ENCODE results near the gene POU2F3. TPM values are rescaled to one million over a fixed set of nuclear protein-coding genes. Genes with fewer than 3 reads are reported as not detected.

Gene POU2F3
- total RNA-seq, 1 donor from 2014 or later = not detected

DNA sequence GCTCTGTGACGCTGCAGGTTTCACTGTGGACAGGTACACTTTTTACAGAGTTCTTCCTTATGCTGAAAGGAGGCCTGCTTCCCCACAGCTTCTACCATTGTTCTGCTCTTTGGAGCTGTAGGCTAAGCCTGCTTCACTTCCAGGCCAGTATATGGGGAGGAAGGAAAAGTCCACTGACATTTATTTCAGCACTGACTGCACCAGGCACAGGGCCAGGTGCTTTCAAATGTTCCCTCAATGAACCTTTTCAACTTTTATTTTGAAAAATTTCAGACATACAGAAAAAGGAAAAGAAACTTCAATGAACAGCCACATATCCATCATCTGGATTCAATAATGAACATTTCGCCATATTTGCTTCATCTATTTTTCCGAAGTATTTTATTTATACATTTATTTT is 22.0 kb downstream of the POU2F3 start:
- TF ChIP-seq, protein P1, sequence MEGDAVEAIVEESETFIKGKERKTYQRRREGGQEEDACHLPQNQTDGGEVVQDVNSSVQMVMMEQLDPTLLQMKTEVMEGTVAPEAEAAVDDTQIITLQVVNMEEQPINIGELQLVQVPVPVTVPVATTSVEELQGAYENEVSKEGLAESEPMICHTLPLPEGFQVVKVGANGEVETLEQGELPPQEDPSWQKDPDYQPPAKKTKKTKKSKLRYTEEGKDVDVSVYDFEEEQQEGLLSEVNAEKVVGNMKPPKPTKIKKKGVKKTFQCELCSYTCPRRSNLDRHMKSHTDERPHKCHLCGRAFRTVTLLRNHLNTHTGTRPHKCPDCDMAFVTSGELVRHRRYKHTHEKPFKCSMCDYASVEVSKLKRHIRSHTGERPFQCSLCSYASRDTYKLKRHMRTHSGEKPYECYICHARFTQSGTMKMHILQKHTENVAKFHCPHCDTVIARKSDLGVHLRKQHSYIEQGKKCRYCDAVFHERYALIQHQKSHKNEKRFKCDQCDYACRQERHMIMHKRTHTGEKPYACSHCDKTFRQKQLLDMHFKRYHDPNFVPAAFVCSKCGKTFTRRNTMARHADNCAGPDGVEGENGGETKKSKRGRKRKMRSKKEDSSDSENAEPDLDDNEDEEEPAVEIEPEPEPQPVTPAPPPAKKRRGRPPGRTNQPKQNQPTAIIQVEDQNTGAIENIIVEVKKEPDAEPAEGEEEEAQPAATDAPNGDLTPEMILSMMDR (IDR thresholded peaks at IDR 0.05) = no peak
- H3K9me3 Mint-ChIP-seq (ENCODE audit: unreplicated experiment) = no peaks in the 10 kb centered on the region
- no peaks in the 10 kb centered on the region for H3K4me1 Mint-ChIP-seq (ENCODE audit: unreplicated experiment)
- H3K27me3 Mint-ChIP-seq (ENCODE audit: unreplicated experiment) = peaks cover 78% of the 10 kb centered on the region
- no peak overlapping the region for H3K27ac Mint-ChIP-seq (ENCODE audit: unreplicated experiment)
- no peaks in the 10 kb centered on the region for H3K36me3 Mint-ChIP-seq (ENCODE audit: unreplicated experiment)
- no peak overlapping the region for H3K4me3 Mint-ChIP-seq (ENCODE audit: unreplicated experiment)
- no peak for DNase-seq (ENCODE audit: extremely low spot score, unreplicated experiment)

DNA sequence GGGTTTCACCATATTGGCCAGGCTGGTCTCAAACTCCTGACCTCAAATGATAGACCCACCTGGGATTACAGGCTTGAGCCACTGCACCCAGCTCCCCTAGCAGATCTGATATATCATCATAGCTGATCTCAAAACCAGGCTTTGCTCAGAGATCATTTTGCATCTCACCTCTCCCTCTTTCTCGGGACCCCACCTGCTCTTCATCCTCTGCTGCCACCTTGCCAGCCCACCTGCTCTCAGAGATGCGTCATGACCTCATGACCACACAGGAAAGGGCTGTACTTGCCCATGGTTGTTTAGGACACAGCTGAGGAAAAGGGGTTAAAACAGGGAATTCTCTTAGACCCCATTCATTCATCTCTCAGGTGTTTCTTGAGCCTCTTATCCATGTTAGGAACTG is 27.4 kb downstream of the POU2F3 start:
- Mint-ChIP-seq H3K27ac (ENCODE audit: unreplicated experiment) (no peak overlapping the region), H3K4me3 (ENCODE audit: unreplicated experiment) (no peak overlapping the region), H3K4me1 (ENCODE audit: unreplicated experiment) (no peaks in the 10 kb centered on the region), H3K9me3 (ENCODE audit: unreplicated experiment) (no peaks in the 10 kb centered on the region), H3K27me3 (ENCODE audit: unreplicated experiment) (peaks cover 58% of the 10 kb centered on the region), H3K36me3 (ENCODE audit: unreplicated experiment) (no peaks in the 10 kb centered on the region)
- DNase-seq (ENCODE audit: extremely low spot score, unreplicated experiment) = no peak
- TF ChIP-seq, protein P1 (IDR thresholded peaks at IDR 0.05) = no peak

DNA sequence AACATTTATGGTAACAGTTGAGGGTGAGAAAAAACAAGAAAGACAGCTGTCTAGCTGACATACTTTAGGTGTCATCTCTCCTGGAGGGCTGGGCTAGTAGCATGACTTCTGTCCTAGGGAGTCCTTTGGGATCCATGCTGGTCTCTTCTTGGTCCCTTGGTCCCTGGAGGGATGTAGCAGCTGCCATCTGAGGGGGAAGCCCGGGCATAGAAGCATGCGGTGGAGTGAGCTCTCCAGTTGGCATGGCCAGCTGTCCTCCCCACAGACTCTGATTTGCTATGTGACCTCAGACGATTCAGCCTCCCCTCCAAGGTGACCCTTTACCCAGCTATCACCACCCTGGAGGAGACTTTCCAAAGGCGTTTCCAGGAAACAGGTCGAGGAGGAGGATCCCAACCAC is 28.7 kb downstream of the POU2F3 start:
- DNase-seq (ENCODE audit: extremely low spot score, unreplicated experiment) = no peak
- H3K4me3 Mint-ChIP-seq (ENCODE audit: unreplicated experiment) = no peak overlapping the region
- TF ChIP-seq, protein P1 (IDR thresholded peaks at IDR 0.05) = no peak
- no peak overlapping the region for H3K27ac Mint-ChIP-seq (ENCODE audit: unreplicated experiment)
- H3K36me3 Mint-ChIP-seq (ENCODE audit: unreplicated experiment) = no peaks in the 10 kb centered on the region
- peaks cover 51% of the 10 kb centered on the region for H3K27me3 Mint-ChIP-seq (ENCODE audit: unreplicated experiment)
- no peaks in the 10 kb centered on the region for H3K9me3 Mint-ChIP-seq (ENCODE audit: unreplicated experiment)
- no peaks in the 10 kb centered on the region for H3K4me1 Mint-ChIP-seq (ENCODE audit: unreplicated experiment)

DNA sequence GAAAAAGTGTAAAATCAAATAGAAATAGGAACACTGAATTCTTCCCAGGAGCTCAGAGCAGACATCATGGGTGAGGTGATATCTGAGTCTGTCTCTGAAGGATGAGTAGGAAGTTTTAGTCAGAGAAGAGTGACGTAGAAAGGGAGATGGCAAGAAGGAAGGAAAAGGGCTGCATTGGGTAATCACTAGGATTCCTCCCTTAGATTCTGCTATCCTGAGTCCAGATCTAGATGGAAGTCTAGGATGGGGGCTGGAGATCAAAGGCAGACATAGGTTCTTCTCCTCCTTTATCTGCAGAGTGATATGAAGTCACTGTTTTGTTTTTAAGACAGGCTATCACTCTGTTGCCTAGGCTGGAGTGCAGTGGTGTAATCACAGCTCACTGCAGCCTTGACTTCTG is 30.4 kb downstream of the POU2F3 start:
- Mint-ChIP-seq H3K27ac (ENCODE audit: unreplicated experiment) (no peak overlapping the region), H3K4me3 (ENCODE audit: unreplicated experiment) (no peak overlapping the region), H3K9me3 (ENCODE audit: unreplicated experiment) (no peaks in the 10 kb centered on the region), H3K27me3 (ENCODE audit: unreplicated experiment) (peaks cover 46% of the 10 kb centered on the region), H3K4me1 (ENCODE audit: unreplicated experiment) (no peaks in the 10 kb centered on the region), H3K36me3 (ENCODE audit: unreplicated experiment) (no peaks in the 10 kb centered on the region)
- TF ChIP-seq, protein P1 (IDR thresholded peaks at IDR 0.05) = no peak
- DNase-seq (ENCODE audit: extremely low spot score, unreplicated experiment) = no peak

DNA sequence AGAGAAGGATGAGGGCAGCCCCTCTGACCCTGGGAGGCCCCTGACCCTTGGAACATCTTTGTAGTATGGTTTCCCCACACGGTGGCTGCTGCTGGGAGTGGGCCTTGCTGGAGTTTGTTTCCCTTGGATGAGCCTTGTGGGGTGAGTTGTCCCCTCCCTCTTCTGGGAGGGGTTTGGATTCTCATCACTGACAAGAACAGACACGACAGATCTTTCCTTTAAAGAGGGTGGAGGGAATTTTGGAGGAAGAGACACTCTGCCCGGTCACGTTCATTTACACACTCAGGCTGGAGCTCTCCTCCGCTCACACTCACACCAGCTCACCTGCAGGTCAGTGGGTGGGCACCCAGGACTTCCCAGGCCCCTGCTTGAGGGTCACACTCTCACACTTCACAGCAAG is 31.7 kb downstream of the POU2F3 start:
- Mint-ChIP-seq H3K27ac (ENCODE audit: unreplicated experiment) (no peak overlapping the region), H3K36me3 (ENCODE audit: unreplicated experiment) (no peaks in the 10 kb centered on the region)
- no peak for DNase-seq (ENCODE audit: extremely low spot score, unreplicated experiment)

More for the DNA sequence above, 31.7 kb downstream of the POU2F3 start:
- TF ChIP-seq, protein P1 (IDR thresholded peaks at IDR 0.05) = no peak
- no peak overlapping the region for H3K4me3 Mint-ChIP-seq (ENCODE audit: unreplicated experiment)
- H3K9me3 Mint-ChIP-seq (ENCODE audit: unreplicated experiment) = no peaks in the 10 kb centered on the region
- no peaks in the 10 kb centered on the region for H3K4me1 Mint-ChIP-seq (ENCODE audit: unreplicated experiment)
- H3K27me3 Mint-ChIP-seq (ENCODE audit: unreplicated experiment) = peaks cover 40% of the 10 kb centered on the region
